K562 (cell line): ENCODE measurements around the gene MTMR12. TPM values are rescaled to one million over a fixed set of nuclear protein-coding genes. Genes with fewer than 3 reads are reported as not detected.
"Not testable (repeated sequence)": the region's sequence is repeated elsewhere in the genome, so short reads cannot be mapped to it uniquely, and the experiment has no call there.

Experiments used
- ATAC-seq: fragments of 200-7000 bp; cut with Tn5 transposase; 3 replicates; pipeline ENCODE4 v1.9.1; 2020; ENCODE audit warnings: moderate library complexity
- BruUV-seq: library from RNA; stranded (reverse); fragments of 400-500 nt; replicated peaks from 2 replicates; lab custom pipeline; 2021; lab: Mats Ljungman, UMichigan
- CTCF ChIA-PET: fragments of 300-600 bp; formaldehyde crosslinking; extraction: SDS; loops from one replicate; lab custom pipeline; 2021; ENCODE audit warnings: low intra/inter-chr PET ratio; lab: Yijun Ruan, JAX
- POLR2A ChIA-PET: fragments of 300-600, 350-650 bp; sonication (Branson Sonifier 250); formaldehyde crosslinking; extraction: SDS; loops from one replicate; lab custom pipeline; 2021; ENCODE audit warnings: antibody characterized with exemption, inconsistent platforms; lab: Yijun Ruan, JAX
- DNase-seq, 4 experiments: peaks; one replicate each; pipeline versions ENCODE4 v3.0.0 to v3.0.0-alpha.2; 2011 to 2018; ENCODE audit warnings: low spot score in 3 of 4, mixed read lengths in 3 of 4; ENCODE audit errors: extremely low read depth in 1 of 4
- FAIRE-seq: peaks from 2 replicates; lab custom pipeline; 2011; peaks lifted over from hg19 to GRCh38; lab: Jason Lieb, UNC
- H2AFZ ChIP-seq: 2 replicates; pipeline ENCODE4 v1.6.0; 2011; ENCODE audit warnings: low read depth, low read length, control low read depth, inconsistent platforms
- H3K27ac ChIP-seq: fragments of 200-600 bp; 3 replicates; pipeline ENCODE4 v1.8.0; 2011; ENCODE audit warnings: low read depth, mild to moderate bottlenecking, control low read depth, inconsistent platforms, low read length, moderate library complexity, mixed read lengths; ENCODE audit errors: extremely low read depth
- H3K27me3 ChIP-seq, 2 experiments: fragments of 300-600 bp in 1 of 2; 2 replicates in 1 of 2; 3 replicates in 1 of 2; pipeline versions ENCODE4 v1.6.0 to v1.8.0; 2011; ENCODE audit warnings: inconsistent platforms in 2 of 2, low read length in 2 of 2, mild to moderate bottlenecking in 1 of 2, mixed read lengths in 1 of 2, moderate library complexity in 1 of 2; ENCODE audit not compliant: control insufficient read depth in 2 of 2, insufficient read depth in 2 of 2
- H3K36me3 ChIP-seq: fragments of 300-600 bp; 3 replicates; pipeline ENCODE4 v1.8.0; 2011; ENCODE audit warnings: mild to moderate bottlenecking, low read length, inconsistent platforms; ENCODE audit not compliant: control insufficient read depth, insufficient read depth
- H3K4me1 ChIP-seq, 2 experiments: fragments of 200-600 bp in 1 of 2; replicated peaks in 1 of 2; 2 replicates in 1 of 2; 3 replicates in 1 of 2; pipeline versions ENCODE4 v1.5.1 to v1.8.0; 2011; ENCODE audit warnings: inconsistent platforms in 2 of 2, low read length in 2 of 2, mild to moderate bottlenecking in 1 of 2, mixed read lengths in 1 of 2, moderate library complexity in 1 of 2; ENCODE audit not compliant: control insufficient read depth in 2 of 2, insufficient read depth in 2 of 2
- H3K4me2 ChIP-seq: 2 replicates; pipeline ENCODE4 v1.6.1; 2011; ENCODE audit warnings: low read length, control low read depth, inconsistent platforms, mixed read lengths; ENCODE audit not compliant: insufficient read depth
- H3K4me3 ChIP-seq: fragments of 200-600 bp; sonication (generic), shearing (Covaris generic); 2 replicates; pipeline ENCODE4 v1.5.1; 2016; ENCODE audit warnings: control low read depth, inconsistent platforms
- H3K79me2 ChIP-seq: fragments of 200-600 bp; 3 replicates; pipeline ENCODE4 v1.8.0; 2011; ENCODE audit warnings: low read length, inconsistent platforms; ENCODE audit not compliant: control insufficient read depth, insufficient read depth
- H3K9ac ChIP-seq, 2 experiments: 2 replicates each; pipeline versions ENCODE4 v1.6.0 to v1.6.1; 2011; ENCODE audit warnings: low read depth in 2 of 2, low read length in 2 of 2, control low read depth in 1 of 2, inconsistent platforms in 1 of 2, mild to moderate bottlenecking in 1 of 2, mixed read lengths in 1 of 2; ENCODE audit not compliant: insufficient read depth in 1 of 2
- H3K9me1 ChIP-seq: one replicate; pipeline ENCODE4 v1.6.0; 2011; ENCODE audit warnings: inconsistent platforms, mild to moderate bottlenecking, low read length, moderate library complexity; ENCODE audit not compliant: control insufficient read depth, insufficient read depth
- H3K9me3 ChIP-seq: replicated peaks from 2 replicates; pipeline ENCODE4 v1.5.1; 2011; ENCODE audit warnings: low read depth, low read length, inconsistent platforms; ENCODE audit not compliant: control insufficient read depth, insufficient read depth
- H4K20me1 ChIP-seq: replicated peaks from 2 replicates; pipeline ENCODE4 v1.6.1; 2011; ENCODE audit warnings: low read length, inconsistent platforms, mixed read lengths; ENCODE audit not compliant: control insufficient read depth, insufficient read depth
- ARID1B ChIP-seq: fragments of 450-650 bp; IDR thresholded peaks from 2 replicates; pipeline ENCODE4 v1.6.1; 2016; ENCODE audit warnings: antibody characterized with exemption, mild to moderate bottlenecking, inconsistent platforms
- CBFA2T2 ChIP-seq: fragments of 450-650 bp; conservative IDR thresholded peaks from 2 replicates; pipeline ENCODE4 v1.6.1; 2017; ENCODE audit warnings: mild to moderate bottlenecking
- CTBP1 ChIP-seq: fragments of 450-650 bp; IDR thresholded peaks from 2 replicates; pipeline ENCODE4 v1.6.1; 2016; ENCODE audit warnings: borderline replicate concordance
- DMBX1 ChIP-seq: fragments of 250-450 bp; sonication (Bioruptor Pico); IDR thresholded peaks from 2 replicates; pipeline ENCODE4 v1.8.0; 2022; ENCODE audit warnings: inconsistent platforms, mild to moderate bottlenecking, moderate library complexity, borderline replicate concordance
- DPF2 ChIP-seq: fragments of 450-650 bp; IDR thresholded peaks from 2 replicates; pipeline ENCODE4 v1.6.1; 2016
- FOXA1 ChIP-seq: fragments of 450-650 bp; IDR thresholded peaks from 2 replicates; pipeline ENCODE4 v1.6.1; 2016; ENCODE audit warnings: mild to moderate bottlenecking, borderline replicate concordance
- FOXA3 ChIP-seq, 2 experiments: fragments of 450-650 bp in 1 of 2; sonication (generic) in 1 of 2; formaldehyde crosslinking; IDR thresholded peaks in 1 of 2; conservative IDR thresholded peaks in 1 of 2; 2 replicates each; pipeline versions ENCODE4 v1.4.0 to v1.8.0; 2020 to 2022; ENCODE audit warnings: mild to moderate bottlenecking in 2 of 2, missing genetic modification reagents in 1 of 2
- MNT ChIP-seq, 2 experiments: fragments of 450-650 bp; conservative IDR thresholded peaks; 2 replicates each; pipeline ENCODE4 v1.6.1; 2017; ENCODE audit warnings: mild to moderate bottlenecking in 2 of 2, moderate library complexity in 2 of 2
- NCOR1 ChIP-seq: fragments of 450-650 bp; IDR thresholded peaks from 2 replicates; pipeline ENCODE4 v1.6.1; 2016; ENCODE audit warnings: mild to moderate bottlenecking, moderate library complexity
- SMAD4 ChIP-seq: fragments of 250-450 bp; sonication (Bioruptor Pico); conservative IDR thresholded peaks from 2 replicates; pipeline ENCODE4 v1.8.0; 2021; ENCODE audit warnings: inconsistent platforms, mild to moderate bottlenecking, moderate library complexity
- SMARCE1 ChIP-seq: fragments of 450-650 bp; IDR thresholded peaks from 2 replicates; pipeline ENCODE4 v1.7.1; 2016; ENCODE audit warnings: mild to moderate bottlenecking
- SOX6 ChIP-seq: fragments of 450-650 bp; IDR thresholded peaks from 2 replicates; pipeline ENCODE4 v1.6.1; 2014; ENCODE audit warnings: mild to moderate bottlenecking
- TCF3 ChIP-seq: sonication (generic); formaldehyde crosslinking; IDR thresholded peaks from 2 replicates; pipeline ENCODE4 v1.4.0; 2020; ENCODE audit warnings: mild to moderate bottlenecking, missing genetic modification reagents
- TEAD4 ChIP-seq, 2 experiments: sonication (generic) in 1 of 2; formaldehyde crosslinking in 1 of 2; IDR thresholded peaks; 2 replicates each; pipeline versions ENCODE4 v1.6.1 to v1.8.0; 2012 to 2022; ENCODE audit warnings: borderline replicate concordance in 1 of 2, inconsistent platforms in 1 of 2, low read length in 1 of 2, mild to moderate bottlenecking in 1 of 2, missing genetic modification reagents in 1 of 2
- USF1 ChIP-seq: sonication (generic); formaldehyde crosslinking; IDR thresholded peaks from 2 replicates; pipeline ENCODE4 v1.9.0; 2022; ENCODE audit warnings: mild to moderate bottlenecking, missing genetic modification reagents
- ZEB2 ChIP-seq: fragments of 450-650 bp; IDR thresholded peaks from 2 replicates; pipeline ENCODE4 v1.6.1; 2016
- WGBS: fragments of 100-300 bp; shearing (Covaris generic); methylation state at CpG from one replicate; pipeline ENCODE4 v1.1.6; 2016; ENCODE audit warnings: low coverage, mixed read lengths; ENCODE audit not compliant: insufficient coverage; ENCODE audit errors: missing lambda C conversion rate; 5-methylcytosine and 5-hydroxymethylcytosine counted together
- in situ Hi-C: fragments of 300-500 bp; cut with MboI; formaldehyde crosslinking; loops from 4 replicates; pipeline ENCODE4 v1.15.0; 2018; ENCODE audit warnings: inconsistent platforms, mixed read lengths
- intact Hi-C: fragments of 100-400 bp; cut with micrococcal nuclease; formaldehyde crosslinking; loops from 2 replicates; pipeline ENCODE4 v1.14.2; 2022
- polyA plus RNA-seq, 8 experiments: library from polyadenylated mRNA; depleted of rRNA in 4 of 8; stranded (reverse) in 5 of 8; unstranded in 3 of 8; fragments of >200 nt; fragmentation: Nextera tagmentation in 2 of 8; fragmentation: Illumina TruSeq in 1 of 8; extraction: Ambion mirVana in 2 of 8; extraction: Trizol in 1 of 8; gene quantifications; 2 replicates each; pipeline versions ENCODE4 v1.2.1 to v1.2.3, GENCODE V29; 2011 to 2014; ENCODE audit warnings: inconsistent platforms in 1 of 8, missing spikeins in 1 of 8
- total RNA-seq, 7 experiments: library from RNA; depleted of rRNA in 6 of 7; stranded (reverse); fragments of >200 nt in 6 of 7; fragmentation: Illumina TruSeq in 2 of 7; extraction: Trizol in 2 of 7; gene quantifications; 2 replicates each; pipeline versions ENCODE4 v1.2.1 to v1.2.3, GENCODE V29; 2011 to 2021; ENCODE audit warnings: low replicate concordance in 1 of 7

The MTMR12 gene
- total and polyA plus RNA-seq, 9 of the 15 experiments (the other 6 are each of a cell fraction or from before 2014, with no cell fraction given) = 4.0 to 28.7 (median 17.1) TPM

GRCh38 chr5:32288135-32288534, 24.6 kb downstream of the MTMR12 start (continued):
- peak; percentile 22; the same call in 1 of the 2 replicates for TF ChIP-seq USF1 (CRISPR knock-in tag)
- TF ChIP-seq NCOR1 = peak; percentile 96
- peak; percentile 62; the same call in 1 of the 2 replicates for TF ChIP-seq SMARCE1
- peak; percentile 81 for TF ChIP-seq DPF2
- peak; percentile 55; the same call in 1 of the 2 replicates for TF ChIP-seq FOXA1
- peak; percentile 85 for TF ChIP-seq TEAD4 (IDR thresholded peaks at IDR 0.05; ENCODE audit: low read length)
- not testable (repeated sequence) for TF ChIP-seq TEAD4 (CRISPR knock-in tag; IDR thresholded peaks at IDR 0.05; ENCODE audit: borderline replicate concordance)
- peak; percentile 71; the same call in 1 of the 2 replicates for TF ChIP-seq CTBP1
- TF ChIP-seq SMAD4 = peak; percentile 72
- peak; percentile 96 for TF ChIP-seq TCF3
- peak; percentile 96 for TF ChIP-seq CBFA2T2
- peak; percentile 95 for TF ChIP-seq ARID1B
- TF ChIP-seq ZEB2 = peak; percentile 77; the same call in 1 of the 2 replicates
- TF ChIP-seq FOXA3 (CRISPR knock-in tag; conservative IDR thresholded peaks at IDR 0.05 in 1 of 2, IDR thresholded peaks at IDR 0.05 in 1 of 2) = peak; percentile 90 to 98
- 0 out of 4 replicates have a peak, but pooled peaks of 1 of the 2 experiments have one; percentile 18 for TF ChIP-seq MNT (conservative IDR thresholded peaks at IDR 0.05)
- TF ChIP-seq SOX6 = peak; percentile 79
- TF ChIP-seq DMBX1 (CRISPR knock-in tag) = 0 out of 2 replicates have a peak, but pooled peaks have one; percentile 71

GRCh38 chr5:32287525-32287924, 25.2 kb downstream of the MTMR12 start:
- CTCF ChIA-PET, intact Hi-C loops: not testable (repeated sequence)
- H3K4me1 ChIP-seq = peaks cover 17 to 29% of the 10 kb centered on the region in 2 experiments; a peak in 4 of 5 replicates

More at GRCh38 chr5:32287525-32287924, 25.2 kb downstream of the MTMR12 start:
- H3K27me3 ChIP-seq, H3K4me3 ChIP-seq, DNase-seq, H3K9me1 ChIP-seq, H3K9ac ChIP-seq, FAIRE-seq, H3K9me3 ChIP-seq, H3K27ac ChIP-seq, H2AFZ ChIP-seq, H3K36me3 ChIP-seq, in situ Hi-C loops, BruUV-seq, ATAC-seq: not testable (repeated sequence)
- 26% methylated on average over 3 of the region's 3 CpGs for WGBS
- H3K79me2 ChIP-seq = peaks cover 26% of the 10 kb centered on the region
- POLR2A ChIA-PET = interaction anchor here (1.3 to 1.9 kb wide), 2 partner anchors 8 to 10 kb away, joined by 4 to 10 read pairs; no protein-coding TSS in a partner anchor
- peak overlapping the region; percentile 9; the same call in 1 of the 2 replicates for H3K4me2 ChIP-seq
- peaks cover 13% of the 10 kb centered on the region; the same call in 1 of the 2 replicates for H4K20me1 ChIP-seq
